ENCODE data around the gene XCR1. TPM values are rescaled to one million over a fixed set of nuclear protein-coding genes. Genes with fewer than 3 reads are reported as not detected.

XCR1 gene, protein sequence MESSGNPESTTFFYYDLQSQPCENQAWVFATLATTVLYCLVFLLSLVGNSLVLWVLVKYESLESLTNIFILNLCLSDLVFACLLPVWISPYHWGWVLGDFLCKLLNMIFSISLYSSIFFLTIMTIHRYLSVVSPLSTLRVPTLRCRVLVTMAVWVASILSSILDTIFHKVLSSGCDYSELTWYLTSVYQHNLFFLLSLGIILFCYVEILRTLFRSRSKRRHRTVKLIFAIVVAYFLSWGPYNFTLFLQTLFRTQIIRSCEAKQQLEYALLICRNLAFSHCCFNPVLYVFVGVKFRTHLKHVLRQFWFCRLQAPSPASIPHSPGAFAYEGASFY
- total RNA-seq: not detected in 2 replicates

DNA sequence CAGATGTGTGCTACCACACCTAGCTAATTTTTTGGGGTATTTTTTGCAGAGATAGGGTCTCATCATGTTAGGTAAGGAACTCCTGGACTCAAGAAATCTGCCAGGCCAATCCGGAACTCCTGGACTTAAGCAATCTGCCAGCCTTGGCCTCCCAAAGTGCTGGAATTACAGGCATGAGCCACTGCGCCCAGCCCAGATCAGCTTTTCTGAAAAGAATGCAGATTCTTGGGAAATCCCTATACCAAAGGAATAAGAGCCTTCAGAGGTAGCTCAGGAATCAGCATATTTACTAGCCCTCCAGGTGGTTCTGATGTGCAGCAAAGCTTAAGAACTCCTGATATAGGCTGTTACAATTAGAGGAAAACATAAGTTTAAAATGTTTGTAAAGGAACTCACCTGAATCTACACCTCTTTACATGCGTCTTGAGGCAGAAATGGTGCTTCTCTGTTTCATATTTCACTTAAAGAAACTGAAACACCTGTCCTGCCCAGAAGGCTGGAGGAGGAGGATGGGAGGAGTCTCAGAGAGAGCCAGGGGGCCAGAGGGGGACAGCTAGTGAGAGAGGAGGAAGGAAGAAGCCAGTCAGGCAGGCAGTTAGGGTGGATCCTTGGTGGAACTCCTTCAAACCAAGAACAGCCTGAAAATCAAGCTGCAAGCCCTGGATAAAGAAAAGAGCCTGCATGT is at the start of gene XCR1:
TSS of gene XCR1 (minus strand) at position 463 of the 685 bp plus-strand sequence. CDS start 5,536 bp downstream, outside the sequence.

DNA sequence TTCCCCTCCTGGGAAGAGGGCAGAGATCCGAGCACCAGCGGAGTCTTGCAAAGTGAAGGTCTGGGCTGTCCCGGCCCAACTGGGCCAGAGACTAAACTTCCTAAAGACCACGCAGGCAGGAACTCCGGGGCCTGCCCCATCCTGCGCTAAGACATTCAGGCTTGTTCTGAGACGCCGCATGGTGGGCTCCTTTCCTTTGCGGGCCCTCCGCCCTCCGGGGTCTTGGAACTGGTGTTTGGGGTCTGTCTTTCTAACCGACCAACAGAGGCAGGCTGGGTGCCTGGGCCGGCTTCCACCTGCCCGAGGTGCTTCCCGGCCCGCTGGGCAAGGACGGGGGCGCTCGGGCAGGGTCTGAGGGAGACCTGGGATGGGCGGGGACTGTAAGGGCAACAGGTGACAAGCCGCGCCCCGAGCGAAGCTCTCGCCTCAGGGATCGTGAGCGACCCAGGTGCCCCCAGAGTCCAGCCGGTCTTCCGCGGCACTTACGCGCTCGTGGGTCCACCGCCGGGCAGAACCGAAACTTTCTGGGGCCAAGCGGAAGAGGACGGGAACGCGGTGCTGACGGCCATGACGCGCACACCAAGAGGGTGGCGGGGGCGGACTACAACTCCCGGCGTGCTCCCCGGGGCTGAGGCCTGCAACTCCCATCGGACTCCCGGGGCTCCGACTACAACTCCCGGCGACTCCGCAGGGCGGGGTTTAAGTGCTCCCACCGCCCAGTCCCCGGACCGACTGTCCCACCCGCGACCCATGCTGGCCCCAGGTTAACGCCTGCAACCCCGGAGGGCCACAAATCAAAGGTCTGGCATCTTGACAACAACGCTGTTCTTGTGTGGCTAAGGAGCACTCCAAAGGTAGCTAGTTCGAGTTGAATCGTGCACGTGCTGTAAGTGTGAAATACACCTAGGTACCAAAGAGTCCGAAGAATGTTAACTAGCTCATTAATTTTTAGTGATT is 31.8 kb downstream of the XCR1 start, which contains the start of gene FYCO1:
TSS of gene FYCO1 (minus strand) at position 589 of the 957 bp plus-strand sequence. CDS start 10,914 bp downstream, outside the sequence.

Other genes starting within 250 kb of the XCR1 start
- not detected in 2 replicates for gene SLC6A20, start 230.9 kb downstream of the XCR1 start, total RNA-seq
- gene LZTFL1, start 185.4 kb downstream of the XCR1 start, total RNA-seq: 17.8 and 23.1 TPM in 2 replicates
- not detected in 2 replicates for gene CCR9, start 140.9 kb downstream of the XCR1 start, total RNA-seq
- gene CXCR6, start 84.0 kb downstream of the XCR1 start, total RNA-seq: not detected in 2 replicates
- gene FYCO1, start 31.7 kb downstream of the XCR1 start, total RNA-seq: 16.8 and 19.1 TPM in 2 replicates
- gene CCR1, start 180.8 kb upstream of the XCR1 start, total RNA-seq: 0.59 and 3.7 TPM in 2 replicates
- gene CCR3, start 215.0 kb upstream of the XCR1 start, total RNA-seq: not detected in 2 replicates